NT2/D1 (cell line): ENCODE measurements around the gene KPNB1.

Experiments used
- DNase-seq: peaks from one replicate; pipeline ENCODE4 v3.0.0-alpha.2; 2011; ENCODE audit warnings: low read depth, low spot score
- H3K27me3 ChIP-seq: 2 replicates; pipeline ENCODE4 v1.6.0; 2011; ENCODE audit warnings: mild to moderate bottlenecking; ENCODE audit not compliant: insufficient read length, insufficient read depth
- H3K36me3 ChIP-seq: 2 replicates; pipeline ENCODE4 v1.6.1; 2011; ENCODE audit warnings: mild to moderate bottlenecking, low read length, mixed read lengths; ENCODE audit not compliant: insufficient read depth, insufficient read length
- H3K4me1 ChIP-seq: 2 replicates; pipeline ENCODE4 v1.5.1; 2011; ENCODE audit not compliant: insufficient read depth, insufficient read length
- H3K4me3 ChIP-seq: 2 replicates; pipeline ENCODE4 v1.5.1; 2011; ENCODE audit warnings: low read depth; ENCODE audit not compliant: insufficient read length
- H3K9ac ChIP-seq: 2 replicates; pipeline ENCODE4 v1.6.0; 2011; ENCODE audit warnings: low read depth; ENCODE audit not compliant: insufficient read length
- H3K9me3 ChIP-seq: 2 replicates; pipeline ENCODE4 v1.5.1; 2011; ENCODE audit warnings: mild to moderate bottlenecking, low read length; ENCODE audit not compliant: insufficient read depth
- SUZ12 ChIP-seq: IDR thresholded peaks from 2 replicates; pipeline ENCODE4 v1.6.1; 2011; ENCODE audit not compliant: insufficient read length, insufficient read depth; ENCODE audit errors: extremely low read depth
- YY1 ChIP-seq: IDR thresholded peaks from 2 replicates; pipeline ENCODE4 v1.6.1; 2011; ENCODE audit not compliant: insufficient read length, insufficient read depth
- ZNF274 ChIP-seq: IDR thresholded peaks from 2 replicates; pipeline ENCODE4 v1.6.1; 2011; ENCODE audit warnings: mild to moderate bottlenecking, low read depth, low read length

Gene KPNB1

GRCh38 chr17:47615766-47616424 is 33.8 kb upstream of the KPNB1 start:
- no peaks in the 10 kb centered on the region for H3K4me1 ChIP-seq

GRCh38 chr17:47618410-47618809 is 31.3 kb upstream of the KPNB1 start:
- TF ChIP-seq SUZ12: no peak
- no peak for TF ChIP-seq ZNF274
- no peak for TF ChIP-seq YY1
- H3K9ac ChIP-seq: no peak overlapping the region
- no peaks in the 10 kb centered on the region for H3K4me1 ChIP-seq
- H3K9me3 ChIP-seq: no peaks in the 10 kb centered on the region
- H3K36me3 ChIP-seq: peaks cover 66% of the 10 kb centered on the region
- no peak for DNase-seq
- H3K27me3 ChIP-seq: no peaks in the 10 kb centered on the region
- H3K4me3 ChIP-seq: no peak overlapping the region

More at GRCh38 chr17:47615766-47616424, 33.8 kb upstream of the KPNB1 start:
- no peak overlapping the region for H3K9ac ChIP-seq
- peaks cover 85% of the 10 kb centered on the region for H3K36me3 ChIP-seq
- no peak for DNase-seq
- no peaks in the 10 kb centered on the region for H3K9me3 ChIP-seq
- H3K27me3 ChIP-seq: no peaks in the 10 kb centered on the region
- H3K4me3 ChIP-seq: no peak overlapping the region
- TF ChIP-seq SUZ12: no peak
- no peak for TF ChIP-seq YY1
- TF ChIP-seq ZNF274: no peak

DNA sequence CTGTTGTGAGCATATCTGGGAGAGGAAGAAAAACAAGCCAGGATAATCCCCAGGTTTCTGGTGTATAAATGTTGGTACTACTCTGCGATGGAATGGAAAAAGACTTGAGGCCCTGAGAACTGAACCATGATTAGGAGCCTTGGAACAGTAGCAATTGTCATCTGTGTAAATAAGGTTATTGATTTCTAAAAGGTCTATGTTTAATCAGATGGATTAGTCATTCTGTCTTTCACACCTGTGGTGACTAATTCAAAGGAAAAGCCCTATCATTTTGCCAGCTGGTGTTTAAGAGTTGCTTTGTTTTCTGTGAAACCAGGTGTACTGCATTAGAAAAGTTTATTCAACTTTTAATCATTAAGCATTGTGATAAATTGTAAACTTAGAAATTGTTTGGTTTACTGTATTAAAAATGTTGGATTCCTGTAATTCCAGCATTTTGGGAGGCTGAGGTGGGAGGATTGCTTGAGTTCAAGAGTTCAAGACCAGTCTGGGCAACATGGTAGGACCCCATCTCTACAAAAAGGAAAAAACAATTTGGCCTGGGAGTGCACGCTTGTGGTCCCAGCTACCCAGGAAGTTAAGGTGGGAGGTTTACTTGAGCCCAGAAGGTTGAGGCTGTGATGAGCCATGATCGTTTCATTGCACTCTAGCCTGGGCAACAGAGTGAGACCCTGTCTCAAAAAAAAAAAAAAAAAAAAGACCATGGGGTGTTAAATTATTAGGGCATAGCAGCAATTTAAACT is 29.0 kb upstream of the KPNB1 start:
- no peaks in the 10 kb centered on the region for H3K9me3 ChIP-seq
- H3K36me3 ChIP-seq: peaks cover 59% of the 10 kb centered on the region
- no peak for DNase-seq
- H3K4me3 ChIP-seq: no peak overlapping the region
- no peaks in the 10 kb centered on the region for H3K27me3 ChIP-seq
- H3K4me1 ChIP-seq: peaks cover 4% of the 10 kb centered on the region
- no peak for TF ChIP-seq SUZ12
- no peak for TF ChIP-seq YY1
- TF ChIP-seq ZNF274: no peak
- no peak overlapping the region for H3K9ac ChIP-seq

GRCh38 chr17:47621293-47622179 is 28.2 kb upstream of the KPNB1 start:
- Histone ChIP-seq H3K4me3 (no peak overlapping the region), H3K4me1 (peaks cover 4% of the 10 kb centered on the region), H3K9ac (no peak overlapping the region), H3K36me3 (peaks cover 54% of the 10 kb centered on the region), H3K27me3 (no peaks in the 10 kb centered on the region), H3K9me3 (no peaks in the 10 kb centered on the region)
- TF ChIP-seq YY1 (peak; percentile 47), SUZ12 (no peak)
- peak; percentile 46 for DNase-seq

- H3K36me3 ChIP-seq: peaks cover 49% of the 10 kb centered on the region
- TF ChIP-seq SUZ12: no peak
- no peak for TF ChIP-seq YY1
- no peak for TF ChIP-seq ZNF274
- H3K27me3 ChIP-seq: no peaks in the 10 kb centered on the region
- DNase-seq: no peak
- no peak overlapping the region for H3K9ac ChIP-seq
- H3K9me3 ChIP-seq: no peaks in the 10 kb centered on the region
- H3K4me1 ChIP-seq: peaks cover 4% of the 10 kb centered on the region
- H3K4me3 ChIP-seq: no peak overlapping the region
Measured at GRCh38 chr17:47622180-47622549, 27.6 kb upstream of the KPNB1 start.

DNA sequence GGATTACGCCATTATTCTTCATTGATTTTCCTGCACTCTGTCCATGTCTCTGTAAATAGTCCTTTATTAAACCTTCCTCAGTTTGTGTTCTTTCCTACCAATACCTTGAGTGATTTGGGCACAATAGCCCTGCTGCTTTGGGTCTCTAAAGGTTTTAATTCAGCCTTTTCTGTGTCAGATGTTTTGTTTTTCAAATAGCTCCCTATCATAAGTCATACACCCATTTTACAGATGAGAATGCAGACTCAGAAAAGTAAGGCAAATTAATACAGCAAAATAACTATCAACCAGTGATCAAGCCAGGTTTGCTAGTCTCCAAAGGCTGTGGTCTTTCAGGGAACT is 25.0 kb upstream of the KPNB1 start:
- no peak overlapping the region for H3K4me3 ChIP-seq
- no peak overlapping the region for H3K9ac ChIP-seq
- TF ChIP-seq ZNF274 (no peak), SUZ12 (no peak), YY1 (no peak)
- no peak for DNase-seq
- H3K36me3 ChIP-seq: peaks cover 30% of the 10 kb centered on the region
- peaks cover 4% of the 10 kb centered on the region for H3K4me1 ChIP-seq
- no peaks in the 10 kb centered on the region for H3K27me3 ChIP-seq
- H3K9me3 ChIP-seq: no peaks in the 10 kb centered on the region
